Type B pancreatic cell (in vitro differentiated cells): ENCODE measurements around the gene FIGLA. TPM values are rescaled to one million over a fixed set of nuclear protein-coding genes. Genes with fewer than 3 reads are reported as not detected.

Source experiments
- DNase-seq: peaks from one replicate; pipeline ENCODE4 v3.0.0; 2021; ENCODE audit warnings: mixed read lengths; ENCODE audit not compliant: unreplicated experiment; ENCODE audit errors: extremely low spot score
- H3K27ac Mint-ChIP-seq: 2 replicates; pipeline ENCODE4 v1.8.0; 2021; ENCODE audit warnings: mild to moderate bottlenecking, mixed read lengths
- H3K27me3 Mint-ChIP-seq: 2 replicates; pipeline ENCODE4 v1.8.0; 2021; ENCODE audit warnings: mixed read lengths
- H3K36me3 Mint-ChIP-seq: 2 replicates; pipeline ENCODE4 v1.8.0; 2021; ENCODE audit warnings: mixed read lengths
- H3K4me1 Mint-ChIP-seq: one replicate; pipeline ENCODE4 v1.8.0; 2021; ENCODE audit warnings: mixed read lengths; ENCODE audit not compliant: unreplicated experiment
- H3K4me3 Mint-ChIP-seq: 2 replicates; pipeline ENCODE4 v1.8.0; 2021; ENCODE audit warnings: mild to moderate bottlenecking, mixed read lengths
- H3K9me3 Mint-ChIP-seq: 2 replicates; pipeline ENCODE4 v1.8.0; 2021; ENCODE audit warnings: mixed read lengths
- total RNA-seq: library from RNA; stranded (reverse); gene quantifications from 2 replicates; pipeline ENCODE4 v1.2.1, GENCODE V29; 2021; ENCODE audit warnings: low replicate concordance
- TF ChIP-seq, protein P1 (sequence below): fragments of 200-600 bp; sonication (generic); conservative IDR thresholded peaks from 2 replicates; pipeline ENCODE4 v1.5.0; 2021; ENCODE audit warnings: antibody characterized with exemption, mild to moderate bottlenecking

The FIGLA gene
- total RNA-seq, 1 donor from 2014 or later, result not detected

DNA sequence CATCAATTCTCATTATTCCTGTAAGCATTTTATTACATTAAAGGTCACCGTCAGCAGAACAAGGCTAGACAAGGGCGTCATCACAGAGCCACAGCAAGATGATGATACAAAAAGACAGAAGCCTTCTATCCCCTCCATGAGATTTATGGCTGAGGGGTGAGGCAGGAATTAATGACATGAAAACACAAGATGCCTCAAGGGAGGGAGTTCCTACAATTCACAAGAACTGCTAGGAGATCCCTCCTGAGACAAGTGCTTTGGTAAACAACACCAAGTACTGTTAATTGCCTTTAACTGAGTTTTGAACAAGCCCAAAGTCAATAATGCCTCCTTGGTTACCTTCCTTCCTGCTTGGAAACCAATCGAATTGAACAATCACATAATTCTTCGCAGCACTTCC, 36.5 kb downstream of the FIGLA start:
- Mint-ChIP-seq H3K4me1 (no peaks in the 10 kb centered on the region), H3K27ac (no peak overlapping the region), H3K27me3 (peaks cover 50% of the 10 kb centered on the region), H3K36me3 (no peaks in the 10 kb centered on the region), H3K9me3 (no peaks in the 10 kb centered on the region), H3K4me3 (no peak overlapping the region)
- no peak for DNase-seq
- TF ChIP-seq, protein P1, sequence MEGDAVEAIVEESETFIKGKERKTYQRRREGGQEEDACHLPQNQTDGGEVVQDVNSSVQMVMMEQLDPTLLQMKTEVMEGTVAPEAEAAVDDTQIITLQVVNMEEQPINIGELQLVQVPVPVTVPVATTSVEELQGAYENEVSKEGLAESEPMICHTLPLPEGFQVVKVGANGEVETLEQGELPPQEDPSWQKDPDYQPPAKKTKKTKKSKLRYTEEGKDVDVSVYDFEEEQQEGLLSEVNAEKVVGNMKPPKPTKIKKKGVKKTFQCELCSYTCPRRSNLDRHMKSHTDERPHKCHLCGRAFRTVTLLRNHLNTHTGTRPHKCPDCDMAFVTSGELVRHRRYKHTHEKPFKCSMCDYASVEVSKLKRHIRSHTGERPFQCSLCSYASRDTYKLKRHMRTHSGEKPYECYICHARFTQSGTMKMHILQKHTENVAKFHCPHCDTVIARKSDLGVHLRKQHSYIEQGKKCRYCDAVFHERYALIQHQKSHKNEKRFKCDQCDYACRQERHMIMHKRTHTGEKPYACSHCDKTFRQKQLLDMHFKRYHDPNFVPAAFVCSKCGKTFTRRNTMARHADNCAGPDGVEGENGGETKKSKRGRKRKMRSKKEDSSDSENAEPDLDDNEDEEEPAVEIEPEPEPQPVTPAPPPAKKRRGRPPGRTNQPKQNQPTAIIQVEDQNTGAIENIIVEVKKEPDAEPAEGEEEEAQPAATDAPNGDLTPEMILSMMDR, result no peak

DNA sequence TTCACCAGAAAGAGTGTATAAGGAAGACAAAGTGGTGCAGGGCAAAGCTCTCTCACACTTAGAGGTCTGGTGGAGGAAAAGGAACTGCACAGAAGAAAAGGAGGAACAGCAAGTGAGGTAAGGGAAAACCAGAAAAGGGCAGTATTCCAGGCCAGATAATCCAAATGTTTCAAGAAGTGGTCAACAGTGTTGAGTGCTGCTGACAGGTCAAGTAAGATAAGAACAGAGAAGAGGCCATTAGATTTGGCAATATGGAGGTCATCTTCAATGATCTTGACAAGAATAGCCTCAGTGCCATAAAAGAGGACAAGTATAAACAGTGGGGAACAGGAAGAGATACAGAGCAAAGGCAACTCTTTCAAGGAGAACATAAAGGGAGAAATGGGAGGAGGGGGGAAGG, 37.4 kb downstream of the FIGLA start:
- TF ChIP-seq, protein P1, result no peak
- H3K4me1 Mint-ChIP-seq, result no peaks in the 10 kb centered on the region
- DNase-seq, result no peak
- no peak overlapping the region for H3K27ac Mint-ChIP-seq
- no peaks in the 10 kb centered on the region for H3K9me3 Mint-ChIP-seq
- H3K4me3 Mint-ChIP-seq, result no peak overlapping the region
- peaks cover 48% of the 10 kb centered on the region for H3K27me3 Mint-ChIP-seq
- no peaks in the 10 kb centered on the region for H3K36me3 Mint-ChIP-seq

DNA sequence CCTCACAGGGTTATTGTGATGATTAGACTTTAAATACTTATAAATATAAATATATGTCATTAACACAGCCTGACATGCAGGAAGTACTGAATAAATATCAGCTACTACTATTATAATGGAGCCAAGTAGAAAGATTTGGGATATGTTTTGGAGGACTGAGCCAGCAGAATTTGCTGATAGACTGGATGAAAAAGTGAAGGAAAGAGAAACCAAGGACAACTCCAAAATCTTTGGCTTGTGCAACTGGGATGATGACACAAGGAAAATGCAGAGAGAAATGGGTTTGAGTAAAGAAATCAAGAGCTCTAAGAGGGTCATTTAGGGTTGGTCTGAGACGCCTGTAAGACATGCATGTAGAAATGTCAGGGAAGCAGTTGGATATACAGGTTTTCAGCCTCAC, 38.0 kb downstream of the FIGLA start:
- H3K36me3 Mint-ChIP-seq, result peaks cover 2% of the 10 kb centered on the region
- H3K9me3 Mint-ChIP-seq, result no peaks in the 10 kb centered on the region
- H3K27me3 Mint-ChIP-seq, result peaks cover 42% of the 10 kb centered on the region
- no peak overlapping the region for H3K4me3 Mint-ChIP-seq
- H3K27ac Mint-ChIP-seq, result no peak overlapping the region
- H3K4me1 Mint-ChIP-seq, result no peaks in the 10 kb centered on the region
- no peak for DNase-seq
- TF ChIP-seq, protein P1, result no peak

DNA sequence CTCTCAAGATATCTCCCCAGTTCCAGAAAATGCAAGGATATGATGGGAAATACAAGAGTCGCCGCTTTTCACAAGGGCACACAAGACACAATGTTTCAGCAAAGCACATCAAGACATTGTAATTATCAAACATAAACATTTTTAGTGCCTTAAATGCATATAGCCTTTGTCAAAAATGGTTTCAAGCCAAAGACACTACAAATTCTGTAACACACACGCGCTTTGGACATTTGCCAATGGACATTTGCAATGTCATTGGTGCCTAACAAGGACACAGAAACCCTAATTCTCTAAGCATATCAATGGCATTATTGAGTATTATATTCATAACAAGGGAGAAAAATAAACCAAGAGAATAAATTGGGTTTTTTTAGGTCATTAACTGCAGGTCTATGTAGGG, 38.6 kb downstream of the FIGLA start:
- no peak overlapping the region for H3K4me3 Mint-ChIP-seq
- TF ChIP-seq, protein P1, result no peak

DNA sequence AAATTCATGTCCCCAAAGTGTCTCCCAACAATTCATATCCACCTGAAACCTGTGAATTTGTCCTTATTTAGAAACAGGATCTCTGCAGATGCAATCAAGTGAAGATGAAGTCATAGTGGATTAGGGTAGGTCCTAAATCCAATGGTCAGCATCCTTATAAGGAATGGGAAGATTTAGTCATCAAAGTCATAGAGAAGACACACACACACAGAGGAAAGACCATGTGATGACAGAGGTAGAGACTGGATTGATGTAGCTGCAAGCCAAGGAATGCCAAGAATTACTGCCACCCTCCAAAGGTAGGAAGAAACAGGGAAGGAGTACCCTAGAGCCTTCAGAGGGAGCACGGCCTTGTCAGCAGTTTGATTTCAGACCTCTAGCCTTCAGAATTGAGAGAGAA, 40.1 kb downstream of the FIGLA start:
- TF ChIP-seq, protein P1, result no peak
- H3K27ac Mint-ChIP-seq, result no peak overlapping the region
- no peak overlapping the region for H3K4me3 Mint-ChIP-seq
- peaks cover 32% of the 10 kb centered on the region for H3K27me3 Mint-ChIP-seq
- H3K9me3 Mint-ChIP-seq, result no peaks in the 10 kb centered on the region
- H3K36me3 Mint-ChIP-seq, result peaks cover 4% of the 10 kb centered on the region
- no peak for DNase-seq
- H3K4me1 Mint-ChIP-seq, result peaks cover 4% of the 10 kb centered on the region

More for the DNA sequence above, 38.6 kb downstream of the FIGLA start:
- Mint-ChIP-seq H3K27me3 (peaks cover 40% of the 10 kb centered on the region), H3K4me1 (no peaks in the 10 kb centered on the region), H3K27ac (no peak overlapping the region), H3K9me3 (no peaks in the 10 kb centered on the region), H3K36me3 (peaks cover 4% of the 10 kb centered on the region)
- no peak for DNase-seq
